Kasumi-1 (cell line): ENCODE data around the gene IFT57.
"Not testable (repeated sequence)": the region's sequence is repeated elsewhere in the genome, so short reads cannot be mapped to it uniquely, and the experiment has no call there.

ENCODE experiments used
- DNase-seq, 2 experiments: peaks; one replicate each; lab custom pipeline; 2025; lab: John Stamatoyannopoulos, UW

The IFT57 gene

DNA sequence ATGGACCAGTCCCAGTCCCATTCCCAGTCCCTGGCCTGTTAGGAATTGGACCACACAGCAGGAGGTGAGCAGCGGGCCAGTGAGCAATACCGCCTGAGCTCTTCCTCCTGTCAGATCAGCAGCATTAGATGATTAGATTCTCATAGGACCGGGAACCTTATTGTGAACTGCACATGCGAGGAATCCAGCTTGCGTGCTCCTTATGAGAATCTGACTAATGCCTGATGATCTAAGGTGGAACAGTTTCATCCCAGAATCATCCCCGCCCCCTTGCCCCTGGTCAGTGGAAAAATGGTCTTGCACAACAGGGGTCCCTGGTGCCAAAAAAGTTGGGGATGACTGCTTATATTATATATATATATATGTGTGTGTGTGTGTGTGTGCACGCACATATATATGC is 63.1 kb downstream of the IFT57 start:
- DNase-seq = no peak

DNA sequence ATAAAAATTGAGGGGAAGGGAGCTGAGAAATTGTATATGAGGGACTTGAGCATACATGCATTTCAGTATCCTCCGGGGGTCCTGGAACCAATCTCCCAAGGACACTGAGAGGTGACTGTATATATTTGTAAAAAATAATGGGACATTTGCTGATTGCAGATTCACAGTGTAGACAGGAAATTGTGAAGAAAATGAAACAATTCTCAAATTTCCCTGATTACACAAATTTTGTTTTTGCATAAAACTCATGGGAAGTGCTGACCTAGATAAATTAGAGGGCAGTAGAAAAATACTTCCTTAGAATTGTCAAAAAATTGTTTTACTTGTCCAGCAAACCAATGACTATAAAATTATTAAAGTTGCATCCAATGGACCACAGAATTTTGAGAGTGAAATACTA is 64.0 kb downstream of the IFT57 start:
- no peak for DNase-seq

DNA sequence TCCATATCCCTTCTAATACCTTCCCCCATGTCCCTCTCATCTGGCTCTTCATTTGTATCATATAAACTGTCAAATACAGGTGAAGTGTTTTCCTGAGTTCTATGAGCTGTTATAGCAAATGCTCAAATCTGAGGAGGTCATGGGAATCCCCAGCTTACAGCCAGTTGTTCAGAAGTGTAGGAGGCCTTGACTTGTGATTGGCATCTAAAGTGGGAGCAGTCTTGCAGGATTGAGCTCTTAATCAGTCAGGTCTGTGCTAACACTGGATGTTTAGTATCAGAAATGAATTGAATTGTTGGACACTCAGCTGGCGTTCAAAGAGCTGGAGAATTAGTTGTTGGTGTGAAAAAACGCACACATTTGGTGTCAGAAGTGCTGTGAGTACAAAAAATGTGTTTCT is 65.0 kb downstream of the IFT57 start:
- DNase-seq = no peak

DNA sequence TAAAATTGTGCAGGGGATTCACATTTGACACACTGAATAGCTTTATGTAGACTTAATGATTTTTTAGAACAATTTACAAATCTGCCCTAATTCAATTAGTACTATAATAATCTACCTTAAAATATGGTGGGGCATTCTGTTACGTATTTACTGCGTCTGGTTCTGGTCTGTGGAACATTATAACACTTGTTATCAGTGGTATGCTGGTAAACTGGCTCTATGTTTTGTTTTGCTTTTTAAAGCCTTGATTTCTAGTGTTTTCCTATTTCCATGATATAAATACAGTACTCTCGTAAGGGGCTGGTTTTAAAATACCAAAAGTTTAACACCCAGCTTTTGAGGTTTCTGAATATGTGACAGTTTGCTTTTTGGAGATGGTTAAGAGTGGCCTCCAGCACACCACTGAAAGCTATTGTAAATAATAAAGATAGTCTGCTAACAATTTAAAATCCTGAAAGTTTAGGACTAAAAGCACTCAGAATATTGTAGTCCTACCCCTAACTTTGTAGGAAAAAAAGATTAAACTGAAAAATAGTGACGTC is 65.8 kb downstream of the IFT57 start:
- no peak for DNase-seq

DNA sequence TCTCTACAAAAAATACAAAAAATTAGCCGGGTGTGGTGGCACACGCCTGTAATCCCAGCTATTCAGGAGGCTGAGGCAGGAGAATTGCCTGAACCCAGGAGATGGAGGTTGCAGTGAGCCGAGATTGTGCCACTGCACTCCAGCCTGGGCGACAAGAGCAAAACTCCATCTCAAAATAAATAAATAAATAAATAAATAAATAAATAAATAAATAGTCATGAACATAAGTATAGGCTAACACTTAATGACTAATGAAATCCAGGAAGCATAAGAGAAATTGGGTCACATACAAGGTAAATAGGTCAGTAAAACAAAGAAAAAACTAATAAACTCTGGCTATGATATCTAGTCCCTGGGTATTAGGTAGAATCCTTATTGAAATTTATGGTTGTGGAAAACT is 66.6 kb downstream of the IFT57 start:
- not testable (repeated sequence) for DNase-seq

DNA sequence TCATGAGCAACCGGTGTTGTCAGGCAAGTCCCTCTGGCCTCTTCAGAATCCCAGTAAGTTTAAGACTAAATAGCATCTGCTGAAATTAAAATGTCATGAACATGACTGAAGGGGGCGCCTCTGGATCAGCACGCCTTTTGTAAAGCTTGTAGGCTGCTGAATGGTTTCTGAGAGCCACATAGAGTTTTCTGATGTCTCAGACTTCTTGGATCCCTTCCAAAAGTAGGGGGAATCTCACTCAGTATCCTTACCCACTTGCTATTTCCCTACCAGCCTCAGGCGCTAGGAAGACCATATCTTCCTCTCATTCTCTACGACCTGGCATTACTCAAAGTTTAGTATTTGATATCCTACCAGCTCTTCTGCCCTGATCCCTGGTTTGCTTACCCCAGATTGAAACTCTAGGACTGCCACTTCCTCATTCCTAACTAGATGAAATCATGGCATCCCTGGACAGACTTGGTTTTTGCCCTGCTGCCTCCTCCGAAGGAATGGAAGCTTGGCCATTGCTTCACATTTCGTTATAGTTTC is 68.7 kb downstream of the IFT57 start:
- peak; percentile 35 to 39 for DNase-seq

DNA sequence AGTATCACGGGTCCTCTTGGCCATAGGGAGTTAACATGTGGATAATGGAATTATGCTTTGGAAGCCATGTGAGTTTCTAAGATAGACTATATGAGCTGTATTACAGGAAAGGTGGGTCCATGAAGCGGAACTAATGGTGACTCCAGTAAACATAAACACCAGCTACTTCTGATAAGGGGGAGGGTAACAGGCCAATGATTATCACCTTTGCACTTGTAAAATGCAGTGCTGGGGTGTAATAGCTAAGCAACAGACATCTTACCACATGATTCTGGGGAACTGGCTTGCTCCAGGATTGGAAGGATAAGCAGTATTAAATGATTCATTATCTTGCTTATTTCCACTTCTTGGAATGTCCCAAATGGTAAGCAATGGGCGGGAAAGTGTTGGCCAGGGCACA is 70.0 kb downstream of the IFT57 start:
- no peak for DNase-seq

DNA sequence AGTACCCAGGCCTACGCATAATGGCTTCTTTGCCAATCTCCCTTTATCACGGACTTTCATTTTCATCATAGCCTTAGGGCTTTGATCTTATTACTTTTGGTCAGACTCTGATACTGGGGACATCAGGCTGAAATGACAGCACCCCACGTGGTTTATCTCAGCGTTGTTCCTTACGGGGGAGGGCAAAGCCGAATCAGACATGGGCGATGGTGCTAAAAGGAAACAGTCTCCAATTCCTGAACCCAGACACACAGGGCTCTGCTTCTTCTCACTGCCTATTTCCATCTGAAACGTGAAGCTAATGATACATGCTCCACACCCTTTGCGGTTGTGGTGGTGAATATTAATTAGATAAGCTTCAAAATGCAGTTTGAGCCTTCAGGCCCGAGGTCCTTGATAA is 72.0 kb downstream of the IFT57 start:
- DNase-seq = no peak

DNA sequence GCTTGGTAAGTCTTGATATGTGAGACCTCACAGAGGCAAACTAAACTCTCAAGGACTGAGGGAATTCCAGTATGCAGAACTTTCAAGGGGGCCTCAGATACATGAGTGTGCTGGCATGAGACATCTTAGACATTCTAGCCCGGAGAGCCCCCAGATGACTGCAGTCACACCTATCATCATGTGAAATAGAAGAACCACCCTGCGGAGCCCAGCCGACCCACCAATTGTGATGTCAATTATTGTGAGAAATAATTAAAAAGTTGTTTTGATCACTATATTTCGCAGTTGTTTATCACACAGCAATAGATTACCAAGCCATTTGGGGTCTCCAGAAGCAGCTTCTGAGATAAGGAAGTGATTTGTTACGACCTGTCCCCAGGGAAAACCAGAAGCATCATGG is 76.1 kb downstream of the IFT57 start:
- DNase-seq = no peak

DNA sequence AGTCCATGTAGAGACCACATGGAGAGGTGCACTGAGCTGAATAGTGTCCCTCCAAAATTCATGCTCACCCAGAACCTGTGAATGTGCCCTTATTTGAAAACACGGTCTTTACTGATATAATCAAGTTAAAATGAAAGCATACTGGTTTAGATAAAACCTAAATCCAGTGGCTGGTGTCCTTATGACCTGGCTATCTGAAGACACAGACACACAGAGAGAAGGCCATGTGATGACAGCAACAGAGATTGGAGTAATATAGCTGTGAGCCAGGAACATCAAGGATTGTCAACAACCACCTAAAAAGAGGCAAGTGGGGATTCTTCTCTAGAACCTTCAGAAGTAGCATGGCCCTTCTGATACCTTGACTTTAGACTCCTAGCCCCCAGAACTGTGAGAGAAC is 76.6 kb downstream of the IFT57 start:
- no peak for DNase-seq

DNA sequence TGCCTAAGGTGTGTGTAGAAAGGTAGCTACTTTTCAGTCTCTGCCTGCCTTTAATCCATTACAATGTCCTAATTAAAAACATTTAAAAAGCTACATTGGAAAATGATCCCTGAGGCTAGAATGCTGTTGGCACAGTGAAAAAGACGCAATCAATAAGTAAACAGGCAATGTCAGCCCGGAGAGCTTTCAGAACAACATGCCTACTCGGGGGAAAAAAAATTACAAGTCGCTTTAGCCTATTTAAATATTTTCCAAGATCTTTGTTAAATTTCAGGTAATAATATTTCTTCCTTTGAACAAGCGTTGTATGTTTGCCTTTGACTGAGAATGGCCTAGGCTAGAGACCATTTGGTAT is 84.8 kb downstream of the IFT57 start:
- DNase-seq = no peak

DNA sequence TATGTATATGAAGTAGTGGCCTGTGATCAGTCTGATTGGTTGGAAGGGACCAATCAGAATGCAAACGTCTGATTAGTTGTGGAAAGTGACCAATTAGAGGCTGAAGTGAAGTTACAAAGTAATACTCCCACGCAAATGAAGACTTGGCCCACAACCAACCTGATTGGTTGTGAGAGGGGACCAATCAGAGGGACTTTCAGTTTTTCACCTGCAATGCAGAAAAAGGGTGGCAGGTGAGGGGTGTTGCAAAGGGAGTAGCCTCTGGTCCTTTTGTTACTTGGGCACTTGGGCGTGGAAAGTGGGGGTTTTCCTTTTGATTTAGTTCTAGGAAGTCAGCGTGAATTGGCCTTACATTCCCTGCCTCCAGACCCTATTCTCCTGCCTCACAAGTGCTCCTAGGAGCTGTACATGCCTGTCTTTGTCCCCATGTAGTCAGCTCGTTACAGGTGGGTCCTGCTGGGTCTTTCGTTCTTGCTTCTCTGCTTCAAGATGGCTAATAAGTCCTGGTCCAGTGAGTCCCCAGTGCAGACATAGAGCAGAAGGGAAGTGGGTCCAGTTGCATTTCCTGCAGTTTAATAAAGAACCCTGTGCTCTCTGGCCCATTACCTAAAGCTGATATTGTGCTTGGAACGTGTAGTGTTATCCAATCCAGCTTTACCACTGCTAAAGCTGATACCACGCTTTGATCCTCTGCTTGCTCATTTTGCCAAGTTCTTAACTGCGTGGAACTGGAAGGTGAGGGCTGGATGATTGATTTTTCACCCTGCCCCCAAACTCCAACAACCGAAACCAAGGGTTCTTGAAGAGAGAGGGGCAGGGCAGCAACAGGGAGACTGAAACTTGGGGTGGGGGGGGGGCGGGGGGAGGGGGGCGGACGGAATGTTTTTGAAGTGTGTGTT is 85.4 kb downstream of the IFT57 start:
- DNase-seq = no peak

DNA sequence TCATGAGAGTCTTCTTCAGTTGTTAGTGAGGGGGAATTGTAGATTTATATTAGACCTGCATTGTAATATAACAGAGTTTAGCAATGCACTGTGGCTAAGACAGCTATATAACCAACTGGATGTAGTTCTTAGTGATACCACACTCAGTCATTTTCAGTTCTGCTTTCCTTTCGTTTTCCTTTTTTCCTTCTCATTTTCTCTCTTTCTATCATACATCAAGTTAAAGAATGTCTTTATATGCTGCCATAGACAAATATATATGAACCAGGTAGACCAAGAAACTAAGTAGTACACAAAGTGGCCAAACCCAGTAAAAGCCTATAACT is 87.7 kb downstream of the IFT57 start:
- DNase-seq = no peak

DNA sequence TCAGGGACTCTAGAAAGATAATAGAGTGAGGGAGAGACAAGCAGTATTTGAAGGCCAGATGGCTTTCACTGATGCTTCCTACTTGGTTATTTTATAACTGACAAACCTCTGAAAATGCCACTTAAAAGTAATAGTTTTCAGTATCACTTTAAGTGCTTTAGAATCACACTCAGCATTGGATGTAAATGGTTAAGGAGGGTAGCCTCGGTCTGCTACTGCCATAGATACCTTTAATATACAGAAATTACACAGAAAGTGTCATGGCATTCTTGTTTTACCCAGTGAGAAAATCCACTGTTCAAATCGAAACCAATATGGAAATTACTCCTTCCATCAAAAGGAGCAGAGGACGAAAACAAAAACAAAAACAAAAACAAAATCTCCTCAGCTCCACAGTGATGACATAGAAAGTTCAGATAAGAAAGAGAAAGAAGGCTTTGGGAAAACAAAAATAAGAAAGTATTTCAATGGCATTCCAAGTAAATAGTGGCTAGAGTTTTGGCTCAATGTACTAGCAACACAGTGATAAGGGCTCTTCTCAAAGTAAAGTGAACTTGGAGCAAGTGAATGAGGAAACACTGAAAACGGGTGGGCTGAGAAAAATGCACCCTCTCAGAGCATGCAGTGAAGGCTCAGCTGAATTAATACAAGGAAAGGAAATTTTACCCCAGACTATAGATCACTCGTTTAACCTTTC is 88.2 kb downstream of the IFT57 start:
- DNase-seq = no peak

DNA sequence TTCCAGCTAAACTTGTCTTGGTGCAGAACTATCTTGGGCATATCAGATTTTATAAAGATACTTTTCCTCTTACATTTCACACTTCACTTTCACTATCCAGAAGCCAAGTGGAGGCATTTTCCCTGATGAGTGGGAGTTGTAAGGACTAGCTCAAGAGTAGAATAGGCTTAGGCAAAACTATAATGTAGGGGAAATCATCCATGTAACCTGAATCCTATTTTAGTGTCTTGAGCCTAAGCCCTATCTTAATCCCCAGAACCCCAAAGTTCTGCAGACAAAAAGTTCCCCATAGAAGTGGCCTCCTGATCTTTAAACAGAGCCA is 89.2 kb downstream of the IFT57 start:
- DNase-seq = no peak

DNA sequence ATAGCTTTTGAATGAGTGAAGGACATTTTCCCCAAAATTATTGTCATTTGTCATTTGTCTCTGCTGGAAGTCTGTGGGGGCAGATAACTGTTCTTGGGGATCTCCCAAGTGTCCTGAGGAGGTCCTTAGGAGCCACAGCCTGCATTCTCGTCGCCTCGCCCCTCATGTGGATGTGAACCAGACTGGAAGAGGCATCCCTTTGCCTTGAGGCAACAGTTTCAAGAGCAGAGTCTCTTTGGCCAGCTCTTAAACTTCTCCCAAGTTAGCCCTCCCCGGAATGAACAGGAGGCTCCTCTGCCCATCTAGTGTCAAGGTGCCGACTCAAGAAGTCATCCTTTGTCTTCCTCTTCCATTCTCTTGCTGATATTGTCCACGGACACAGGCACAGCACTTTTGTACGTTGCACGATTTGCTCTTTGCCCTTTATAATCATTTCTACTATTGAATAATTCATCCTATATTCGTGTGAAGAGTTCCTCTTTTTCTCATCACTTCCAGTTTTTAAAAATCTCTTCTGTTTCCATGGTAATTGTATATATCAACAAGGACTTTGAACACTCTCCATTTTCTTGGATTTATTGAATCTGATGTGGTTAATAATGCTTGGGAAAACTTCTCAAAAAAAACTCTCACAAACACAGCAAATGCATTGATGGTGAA is 90.6 kb downstream of the IFT57 start:
- DNase-seq = peak in 1 of 2 experiments; percentile 12

DNA sequence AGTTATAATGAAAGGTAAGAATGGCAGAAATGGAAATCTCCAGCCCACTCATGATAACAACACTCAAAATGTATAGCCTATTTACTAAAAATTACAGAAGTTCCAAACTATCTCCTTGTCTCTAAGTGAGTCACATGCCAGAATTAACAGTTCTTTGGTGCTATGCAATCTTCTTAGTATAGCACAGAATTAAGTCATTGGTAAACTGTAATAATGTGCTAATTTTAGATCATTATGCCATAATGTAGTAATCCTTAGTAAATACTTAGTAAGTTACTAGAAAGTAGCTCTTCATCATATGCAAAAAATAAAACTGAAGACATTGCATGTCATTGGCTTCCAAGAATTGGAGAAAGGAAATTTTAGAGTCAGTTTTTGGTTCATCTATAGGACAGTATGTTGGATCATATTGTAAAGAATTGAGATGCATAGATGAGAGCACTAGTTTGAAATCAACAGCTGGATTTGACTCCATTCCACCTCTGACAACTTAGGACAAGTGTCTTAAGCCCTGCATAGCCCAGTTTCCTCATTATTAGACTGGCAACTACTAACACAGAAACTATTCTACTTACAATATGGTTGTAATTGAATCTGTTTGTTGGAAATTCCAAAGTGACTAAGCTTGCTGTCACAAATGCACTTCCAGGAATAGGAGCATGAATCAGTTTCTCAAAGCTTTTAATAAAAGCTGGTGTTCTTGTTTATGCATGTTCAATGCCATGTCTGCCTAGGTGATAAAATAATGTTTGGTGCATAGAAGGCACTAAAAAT is 91.3 kb downstream of the IFT57 start:
- DNase-seq = no peak

DNA sequence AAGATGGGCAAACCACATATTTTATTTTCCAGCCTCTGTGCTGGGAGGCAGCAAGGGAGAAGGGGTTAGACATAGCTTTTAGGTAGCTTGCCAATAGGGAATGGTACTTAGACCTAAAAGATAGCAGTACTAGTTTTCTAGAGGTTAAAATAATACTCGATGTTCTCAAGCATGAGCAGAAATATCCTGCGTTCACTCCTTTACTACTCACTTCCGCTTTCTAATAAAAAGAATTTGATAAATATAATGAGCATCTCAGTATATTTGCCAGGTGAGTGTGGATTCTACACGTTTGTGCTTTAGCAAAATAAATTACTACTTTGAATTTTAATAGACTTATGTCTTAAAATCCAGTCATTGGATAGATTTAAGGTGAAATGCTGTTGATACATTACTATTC is 92.0 kb downstream of the IFT57 start:
- no peak for DNase-seq

DNA sequence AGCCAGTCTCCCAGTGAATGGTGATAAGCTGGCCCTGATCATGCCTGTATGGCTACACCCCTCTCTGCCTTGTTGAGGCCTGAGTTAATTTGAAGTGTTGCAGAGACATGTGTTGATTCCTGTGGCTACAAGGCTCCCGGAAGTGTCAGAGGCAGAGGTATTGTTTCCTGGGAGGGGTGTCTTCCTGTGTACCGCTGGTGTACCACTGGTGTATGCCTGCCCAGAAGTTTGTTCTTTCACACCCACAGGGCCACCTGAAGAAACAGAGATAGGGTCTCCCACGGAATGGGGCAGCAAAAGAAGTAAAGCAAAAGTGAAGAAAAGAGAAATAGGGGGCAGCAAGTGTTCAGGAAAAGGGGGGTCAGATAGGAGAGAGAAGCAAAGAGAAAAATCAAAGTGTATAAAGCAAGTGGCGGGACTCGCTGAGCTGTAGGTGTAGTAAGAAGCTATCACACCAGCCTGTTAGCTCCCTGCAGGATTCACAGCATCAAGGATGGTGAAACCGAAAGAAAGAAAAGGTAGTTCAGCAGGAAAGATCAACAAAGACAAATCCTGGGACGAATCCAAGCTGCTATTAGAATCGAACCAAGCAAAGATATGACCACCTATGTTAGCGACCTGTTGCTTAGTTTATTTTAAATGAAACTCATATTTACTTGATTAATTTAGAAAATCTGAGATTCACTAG is 94.8 kb downstream of the IFT57 start:
- DNase-seq = peak; percentile 5 to 14

DNA sequence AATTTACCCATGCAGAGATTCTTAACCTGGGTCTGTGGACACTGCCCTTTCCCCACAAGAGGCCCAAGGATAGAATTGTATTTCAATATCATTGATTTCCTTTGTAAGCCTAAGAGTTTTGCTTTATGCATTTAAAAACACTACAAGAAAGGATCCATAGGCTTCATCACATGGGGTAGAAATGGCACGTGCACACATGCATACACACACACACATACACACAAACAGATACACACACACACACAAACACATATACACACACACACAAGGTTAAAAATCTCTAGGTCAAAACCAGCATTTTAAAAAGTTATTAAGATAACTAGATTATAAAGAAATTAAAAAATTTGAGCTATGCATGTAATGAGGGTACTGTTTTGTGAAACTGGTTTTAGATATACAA is 95.9 kb downstream of the IFT57 start:
- no peak for DNase-seq

DNA sequence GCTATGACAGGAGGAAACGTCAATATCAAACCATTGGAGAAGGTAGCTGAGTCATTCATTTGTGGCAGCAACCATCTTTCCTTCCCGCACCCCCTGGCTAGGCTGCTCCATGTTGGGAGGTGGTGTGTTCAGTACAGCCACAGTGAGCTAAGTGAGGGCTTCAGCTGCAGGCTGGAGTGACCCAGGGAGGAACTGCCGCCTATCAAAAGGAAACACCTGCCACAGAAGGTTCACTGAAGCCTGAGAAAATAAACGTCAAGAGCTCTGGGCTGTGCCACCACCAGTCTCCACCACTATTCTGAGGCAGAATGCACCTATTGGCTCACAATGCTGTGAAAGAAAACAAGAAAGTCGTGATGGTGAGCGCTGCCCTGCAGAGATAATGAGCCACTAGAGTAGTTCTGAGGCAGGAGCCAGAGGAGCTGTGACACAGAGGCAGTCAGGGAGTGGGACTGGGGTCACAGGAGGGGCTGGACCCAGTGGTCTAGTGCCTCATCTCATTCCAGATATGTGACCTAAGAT is 96.6 kb downstream of the IFT57 start:
- peak; percentile 65 to 81 for DNase-seq
